HCEC 1CT (cell line): ENCODE data around the gene RBL1.
"Not testable (repeated sequence)": the region's sequence is repeated elsewhere in the genome, so short reads cannot be mapped to it uniquely, and the experiment has no call there.

Experiments
- DNase-seq: peaks from one replicate; pipeline ENCODE4 v3.0.0-alpha.2; 2017

The RBL1 gene, protein sequence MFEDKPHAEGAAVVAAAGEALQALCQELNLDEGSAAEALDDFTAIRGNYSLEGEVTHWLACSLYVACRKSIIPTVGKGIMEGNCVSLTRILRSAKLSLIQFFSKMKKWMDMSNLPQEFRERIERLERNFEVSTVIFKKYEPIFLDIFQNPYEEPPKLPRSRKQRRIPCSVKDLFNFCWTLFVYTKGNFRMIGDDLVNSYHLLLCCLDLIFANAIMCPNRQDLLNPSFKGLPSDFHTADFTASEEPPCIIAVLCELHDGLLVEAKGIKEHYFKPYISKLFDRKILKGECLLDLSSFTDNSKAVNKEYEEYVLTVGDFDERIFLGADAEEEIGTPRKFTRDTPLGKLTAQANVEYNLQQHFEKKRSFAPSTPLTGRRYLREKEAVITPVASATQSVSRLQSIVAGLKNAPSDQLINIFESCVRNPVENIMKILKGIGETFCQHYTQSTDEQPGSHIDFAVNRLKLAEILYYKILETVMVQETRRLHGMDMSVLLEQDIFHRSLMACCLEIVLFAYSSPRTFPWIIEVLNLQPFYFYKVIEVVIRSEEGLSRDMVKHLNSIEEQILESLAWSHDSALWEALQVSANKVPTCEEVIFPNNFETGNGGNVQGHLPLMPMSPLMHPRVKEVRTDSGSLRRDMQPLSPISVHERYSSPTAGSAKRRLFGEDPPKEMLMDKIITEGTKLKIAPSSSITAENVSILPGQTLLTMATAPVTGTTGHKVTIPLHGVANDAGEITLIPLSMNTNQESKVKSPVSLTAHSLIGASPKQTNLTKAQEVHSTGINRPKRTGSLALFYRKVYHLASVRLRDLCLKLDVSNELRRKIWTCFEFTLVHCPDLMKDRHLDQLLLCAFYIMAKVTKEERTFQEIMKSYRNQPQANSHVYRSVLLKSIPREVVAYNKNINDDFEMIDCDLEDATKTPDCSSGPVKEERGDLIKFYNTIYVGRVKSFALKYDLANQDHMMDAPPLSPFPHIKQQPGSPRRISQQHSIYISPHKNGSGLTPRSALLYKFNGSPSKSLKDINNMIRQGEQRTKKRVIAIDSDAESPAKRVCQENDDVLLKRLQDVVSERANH

DNA sequence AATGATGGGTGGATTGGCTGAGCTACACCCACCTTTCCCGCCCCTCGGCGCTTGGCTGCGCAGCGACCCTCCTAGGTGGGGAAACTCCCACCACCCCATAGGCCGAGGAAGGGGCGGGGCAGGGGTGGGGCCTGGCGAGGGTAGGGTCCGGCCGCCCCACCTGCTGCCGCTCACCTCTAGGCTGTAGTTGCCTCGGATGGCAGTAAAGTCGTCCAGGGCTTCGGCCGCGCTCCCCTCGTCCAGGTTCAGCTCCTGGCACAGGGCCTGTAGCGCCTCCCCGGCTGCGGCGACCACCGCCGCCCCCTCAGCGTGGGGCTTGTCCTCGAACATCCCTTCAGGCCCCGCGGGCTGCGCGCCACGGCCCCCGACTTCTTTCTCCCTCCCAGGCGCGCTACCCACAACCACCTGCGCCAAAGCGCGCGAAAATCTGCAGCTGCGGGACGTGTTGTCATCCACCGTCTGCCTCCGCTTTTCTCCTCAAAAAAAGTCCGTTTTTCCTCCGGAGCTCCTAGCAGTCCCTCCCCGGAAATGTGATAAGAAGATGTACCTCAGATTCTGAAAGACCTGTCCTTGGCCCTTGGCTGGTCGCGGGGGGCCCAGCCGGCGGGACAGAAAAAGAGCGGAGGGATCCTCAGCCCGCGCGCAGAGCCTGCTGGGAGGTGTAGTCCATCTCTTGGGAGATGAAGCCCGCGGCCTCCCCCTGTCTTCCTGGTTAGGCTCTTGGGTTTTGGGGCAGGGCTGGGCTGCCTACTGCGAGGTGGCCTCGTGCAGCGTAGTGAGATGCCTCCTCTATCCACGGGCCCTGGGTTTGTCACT lies at the start of gene RBL1:
RBL1 (minus strand) TSS at position 399 of the 816 bp plus-strand sequence; CDS start at position 330, 69 bp downstream.
- DNase-seq, result peak; percentile 83

DNA sequence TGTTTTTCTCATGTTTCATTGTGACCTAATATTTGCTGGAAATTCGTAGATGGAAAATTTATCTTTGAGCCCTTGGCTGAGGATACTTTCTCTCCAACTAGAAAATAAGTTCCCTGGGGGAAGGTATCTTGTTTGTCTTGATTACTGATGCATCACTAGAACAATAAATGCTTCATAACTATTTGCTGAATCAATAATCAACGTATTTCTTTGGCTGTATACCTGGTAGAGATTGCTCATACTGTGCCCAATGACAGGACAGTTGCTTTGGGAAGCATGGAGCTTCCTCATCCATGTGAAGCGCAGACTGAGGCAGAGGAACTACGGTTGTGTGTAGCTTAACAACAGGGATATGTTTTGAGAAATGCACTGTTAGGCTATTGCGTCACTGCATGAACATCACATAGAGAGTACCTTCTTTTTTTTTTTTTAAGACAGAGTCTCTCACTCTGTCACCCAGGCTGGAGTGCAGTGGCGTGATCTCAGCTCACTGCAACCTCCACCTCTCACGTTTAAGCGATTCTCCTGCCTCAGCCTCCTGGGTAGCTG lies 49.1 kb upstream of the RBL1 start:
- no peak for DNase-seq

DNA sequence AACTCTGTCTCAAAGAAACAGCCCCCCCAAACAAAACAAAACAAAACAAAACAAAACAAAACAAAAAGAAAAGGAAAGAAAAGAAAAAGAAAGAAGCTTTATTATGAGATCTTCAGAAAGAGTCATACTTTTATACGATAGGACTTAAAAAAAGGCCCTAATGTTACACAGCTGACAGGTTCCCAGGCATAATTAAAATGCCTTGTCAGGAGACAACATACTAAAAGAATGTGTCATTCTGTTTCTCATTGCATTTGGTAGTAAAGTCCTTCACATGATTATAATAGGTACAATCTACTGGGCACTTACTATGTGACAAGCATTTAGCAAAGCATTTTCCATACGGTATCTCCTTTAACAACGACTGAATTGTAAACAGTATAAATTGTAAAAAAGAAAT lies 46.9 kb upstream of the RBL1 start:
- no peak for DNase-seq

DNA sequence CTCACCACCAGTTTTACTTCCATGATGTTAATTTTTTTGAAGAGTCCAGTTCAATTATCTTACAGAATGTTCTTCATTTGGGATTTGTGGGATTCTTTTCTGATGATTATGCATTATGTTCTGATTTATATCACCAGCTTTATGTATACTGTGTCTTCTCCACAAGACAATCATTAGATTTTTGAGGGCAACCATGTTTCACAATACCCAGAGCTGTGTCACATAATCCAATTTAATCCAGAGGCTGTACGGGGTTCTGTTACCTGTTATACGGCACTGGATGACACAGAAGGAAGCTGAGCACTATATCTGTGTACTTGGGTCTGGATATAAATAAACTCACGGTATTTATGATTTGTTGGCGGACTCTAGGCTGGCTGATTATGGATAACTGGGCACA lies 41.8 kb upstream of the RBL1 start:
- no peak for DNase-seq

DNA sequence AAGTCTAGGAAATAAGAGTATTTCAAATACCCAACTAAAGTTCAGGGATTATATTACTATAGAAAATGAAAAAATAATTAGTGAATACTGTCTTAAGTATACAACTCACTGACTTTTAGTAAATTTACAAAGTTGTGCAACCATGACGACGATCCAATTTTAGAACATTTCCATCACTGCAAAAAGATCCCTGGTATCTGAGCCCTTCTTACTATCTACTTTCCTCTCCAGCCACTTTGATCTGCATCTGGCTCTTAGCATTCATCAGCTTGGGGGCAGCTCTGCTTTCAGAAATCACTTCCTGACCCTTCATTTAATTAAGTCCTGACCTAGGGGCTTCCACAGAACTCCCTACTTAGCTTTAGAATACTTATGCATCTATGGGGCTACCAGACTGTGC lies 38.2 kb upstream of the RBL1 start:
- no peak for DNase-seq

DNA sequence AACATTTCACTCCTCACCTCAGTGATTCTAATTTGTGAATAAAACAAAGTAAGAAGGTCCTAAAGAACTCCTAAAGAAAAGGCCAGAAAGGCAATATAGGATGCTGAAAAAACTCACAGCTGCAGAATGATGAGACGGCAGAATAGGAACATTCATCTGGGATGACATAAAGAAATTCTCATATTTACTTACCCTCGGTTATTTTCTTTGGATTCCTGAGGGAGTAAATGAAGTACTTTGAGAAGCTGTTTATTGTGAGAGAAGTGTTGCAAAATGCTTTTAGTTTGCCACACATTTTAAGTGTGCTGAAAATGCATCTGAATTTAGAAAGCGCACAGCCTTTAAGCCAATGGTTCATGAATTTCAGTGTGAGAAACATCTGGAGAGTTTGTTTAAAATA lies 35.7 kb upstream of the RBL1 start:
- no peak for DNase-seq

DNA sequence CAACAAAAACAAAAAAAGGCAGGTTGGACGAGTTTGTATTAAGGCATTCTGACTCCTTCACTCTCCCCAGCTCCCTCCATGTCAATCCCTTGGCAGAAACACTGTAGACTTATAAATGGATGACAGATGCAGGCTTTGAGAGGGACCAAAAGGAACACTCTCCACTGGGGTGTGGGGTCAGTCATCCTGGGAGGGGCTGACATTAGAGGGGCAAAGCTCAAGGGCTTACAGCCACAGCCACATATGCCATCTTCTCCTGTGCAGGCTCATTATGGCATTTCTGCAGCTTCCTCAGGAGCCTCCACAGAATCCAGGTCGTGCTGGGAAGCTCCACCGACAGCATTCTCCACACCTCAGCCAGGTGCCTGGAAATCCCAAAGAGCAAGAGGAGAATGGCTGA lies 33.0 kb upstream of the RBL1 start:
- DNase-seq, result no peak

DNA sequence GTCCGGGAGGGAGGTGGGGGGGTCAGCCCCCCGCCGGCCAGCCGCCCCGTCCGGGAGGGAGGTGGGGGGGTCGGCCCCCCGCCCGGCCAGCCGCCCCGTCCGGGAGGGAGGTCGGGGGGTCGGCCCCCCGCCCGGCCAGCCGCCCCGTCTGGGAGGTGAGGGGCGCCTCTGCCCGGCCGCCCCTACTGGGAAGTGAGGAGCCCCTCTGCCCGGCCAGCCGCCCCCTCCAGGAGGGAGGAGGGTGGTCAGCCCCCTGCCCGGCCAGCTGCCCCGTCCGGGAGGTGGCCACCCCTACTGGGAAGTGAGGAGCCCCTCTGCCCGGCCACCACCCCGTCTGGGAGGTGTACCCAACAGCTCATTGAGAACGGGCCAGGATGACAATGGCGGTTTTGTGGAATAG lies 30.5 kb upstream of the RBL1 start:
- DNase-seq, result not testable (repeated sequence)

DNA sequence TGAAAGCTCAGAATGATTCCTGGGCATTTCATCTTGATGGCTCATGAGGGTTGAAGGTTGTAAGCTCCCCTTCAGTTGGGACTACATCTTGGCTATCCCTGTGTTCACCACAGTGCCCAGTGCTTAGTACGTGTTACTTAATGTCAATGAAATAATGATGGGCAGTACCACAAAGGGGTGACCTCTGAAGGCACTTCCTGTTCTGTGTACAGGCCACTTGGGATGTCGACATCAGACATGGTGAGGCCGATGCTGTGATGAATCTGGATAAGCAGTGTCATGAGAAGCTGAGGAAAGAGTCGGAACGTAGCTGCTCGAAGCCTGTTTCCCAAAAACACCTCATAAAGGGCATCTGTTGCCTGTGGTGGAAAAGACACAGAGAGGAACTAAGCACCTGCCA lies 27.6 kb upstream of the RBL1 start:
- DNase-seq, result no peak

DNA sequence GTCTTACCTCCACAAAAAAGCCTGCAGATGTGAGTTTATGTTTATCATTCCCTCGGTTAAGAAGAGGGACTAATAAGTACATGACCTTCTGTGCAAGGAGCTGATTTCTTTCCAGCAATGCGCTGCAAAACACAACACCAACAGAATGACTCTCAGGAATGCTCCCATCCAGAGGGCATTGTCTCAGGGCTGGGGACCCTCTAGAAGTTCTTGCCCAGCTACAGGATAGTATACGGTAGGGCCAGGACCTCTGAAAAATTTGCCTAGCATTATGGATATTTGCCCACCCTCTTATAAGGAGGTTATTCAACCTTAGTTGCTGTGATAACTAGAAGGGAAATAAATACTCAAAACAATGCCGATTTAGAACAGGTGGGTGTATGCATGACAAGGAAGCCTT lies 24.7 kb upstream of the RBL1 start:
- no peak for DNase-seq

DNA sequence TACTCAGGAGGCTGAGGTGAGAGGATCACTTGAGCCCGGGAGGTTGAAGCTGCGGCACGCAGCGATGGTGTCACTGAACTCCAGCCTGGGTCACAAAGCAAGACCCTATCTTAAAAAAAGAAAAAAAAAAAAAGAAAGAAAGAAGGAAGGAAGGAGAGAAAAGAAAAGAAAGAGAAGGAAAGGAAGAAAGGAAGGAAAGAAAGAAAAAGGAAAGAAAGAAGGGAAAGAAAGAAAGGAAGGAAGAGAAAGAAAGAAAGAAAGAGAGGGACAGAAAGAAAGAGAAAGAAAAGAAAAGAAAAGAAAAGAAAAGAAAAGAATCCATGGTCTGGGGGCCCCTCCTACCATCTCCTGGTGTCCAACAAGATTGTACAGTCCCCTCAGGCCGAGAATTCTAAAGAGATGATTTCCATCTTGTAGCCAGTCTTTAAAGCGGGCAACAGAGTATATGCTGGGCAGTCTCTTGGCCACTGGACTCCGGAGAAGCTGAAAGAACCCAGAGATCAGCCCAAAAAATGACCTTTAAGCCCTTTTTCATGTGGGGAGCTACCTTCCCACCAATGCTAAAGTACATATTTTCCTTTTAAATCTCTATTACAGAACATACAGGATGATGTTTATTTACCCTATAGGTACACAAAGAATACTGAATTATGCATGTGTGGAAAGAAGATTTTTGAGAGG lies 23.7 kb upstream of the RBL1 start:
- no peak for DNase-seq

DNA sequence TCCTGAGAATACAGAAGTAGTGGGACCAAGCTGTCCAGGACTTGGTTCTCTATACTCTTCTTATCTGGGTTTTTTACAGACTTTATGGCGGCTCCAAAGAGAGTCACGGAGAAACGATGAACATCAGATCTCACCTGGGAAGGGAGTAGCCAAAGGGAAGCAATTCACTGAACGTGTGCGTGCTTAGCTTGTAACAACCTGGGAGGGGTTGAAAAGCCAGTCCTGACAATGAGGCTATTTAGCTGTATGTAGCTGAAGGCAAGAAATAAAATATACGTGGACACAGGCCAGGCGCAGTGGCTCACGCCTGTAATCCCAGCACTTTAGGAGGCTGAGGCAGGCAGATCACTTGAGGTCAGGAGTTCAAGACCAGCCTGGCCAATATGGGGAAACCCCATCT lies 18.2 kb upstream of the RBL1 start:
- DNase-seq, result no peak

DNA sequence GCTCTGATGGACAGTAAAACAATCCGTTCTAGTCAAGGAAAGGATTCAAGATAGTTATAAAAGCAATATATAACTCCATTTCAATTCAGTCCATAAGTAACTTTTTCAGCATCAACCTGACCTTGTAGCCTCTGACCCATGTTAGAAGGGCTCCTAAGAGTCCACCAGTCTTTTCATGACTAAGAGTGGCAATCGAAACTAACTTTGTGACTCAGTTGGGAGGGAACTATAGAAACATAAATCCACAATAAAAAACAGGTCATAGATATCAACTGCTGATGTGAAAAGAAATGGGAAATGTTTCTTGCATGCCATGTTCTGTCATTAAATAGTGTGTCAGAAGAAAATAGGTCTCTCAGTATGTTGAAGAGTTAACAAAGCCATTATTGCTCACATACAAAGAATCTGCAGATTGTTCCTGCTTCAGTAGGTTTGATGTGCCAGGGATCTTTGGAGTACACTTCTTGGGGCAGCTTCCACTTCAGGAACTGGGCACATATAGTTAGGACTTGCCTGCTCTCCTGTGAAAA lies 16.2 kb upstream of the RBL1 start:
- DNase-seq, result no peak

DNA sequence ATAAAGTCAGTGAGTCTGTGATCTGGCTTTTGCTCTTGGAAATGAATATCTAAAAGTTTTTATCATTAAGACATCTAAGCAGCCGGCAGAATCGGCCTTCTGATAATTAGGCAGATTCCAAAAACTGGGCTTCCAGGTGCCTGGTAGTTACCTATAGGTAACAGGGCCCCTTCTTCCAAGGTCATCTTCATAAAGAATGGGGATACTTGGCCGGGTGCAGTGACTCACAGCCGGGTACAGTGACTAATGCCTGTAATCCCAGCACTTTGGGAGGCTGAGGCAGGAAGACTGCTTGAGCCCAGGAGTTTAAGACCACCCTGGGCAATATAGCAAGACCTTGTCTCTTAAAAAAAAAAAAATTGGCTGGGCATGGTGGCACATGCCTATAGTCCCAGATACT lies 12.9 kb upstream of the RBL1 start:
- DNase-seq, result peak; percentile 9

DNA sequence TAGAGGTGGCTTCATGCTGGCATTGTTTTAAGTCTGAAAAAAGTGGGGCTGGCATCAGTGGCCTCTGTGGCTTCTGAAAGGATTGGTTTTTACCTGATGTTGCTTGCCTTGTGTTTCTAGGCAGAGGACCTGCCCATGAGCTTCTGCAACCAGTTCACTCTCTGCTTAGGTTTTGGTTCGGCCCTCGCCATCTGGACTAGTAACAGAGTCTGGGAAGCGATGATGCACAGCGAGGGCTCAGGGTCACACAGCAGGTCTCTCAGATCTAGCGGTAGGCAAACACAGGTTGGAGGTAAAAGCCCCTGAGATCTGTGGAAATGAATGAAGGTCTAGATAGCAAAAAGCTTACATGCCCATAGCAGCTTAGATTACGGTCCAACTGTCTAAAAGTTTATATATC lies 6.8 kb upstream of the RBL1 start:
- DNase-seq, result no peak

DNA sequence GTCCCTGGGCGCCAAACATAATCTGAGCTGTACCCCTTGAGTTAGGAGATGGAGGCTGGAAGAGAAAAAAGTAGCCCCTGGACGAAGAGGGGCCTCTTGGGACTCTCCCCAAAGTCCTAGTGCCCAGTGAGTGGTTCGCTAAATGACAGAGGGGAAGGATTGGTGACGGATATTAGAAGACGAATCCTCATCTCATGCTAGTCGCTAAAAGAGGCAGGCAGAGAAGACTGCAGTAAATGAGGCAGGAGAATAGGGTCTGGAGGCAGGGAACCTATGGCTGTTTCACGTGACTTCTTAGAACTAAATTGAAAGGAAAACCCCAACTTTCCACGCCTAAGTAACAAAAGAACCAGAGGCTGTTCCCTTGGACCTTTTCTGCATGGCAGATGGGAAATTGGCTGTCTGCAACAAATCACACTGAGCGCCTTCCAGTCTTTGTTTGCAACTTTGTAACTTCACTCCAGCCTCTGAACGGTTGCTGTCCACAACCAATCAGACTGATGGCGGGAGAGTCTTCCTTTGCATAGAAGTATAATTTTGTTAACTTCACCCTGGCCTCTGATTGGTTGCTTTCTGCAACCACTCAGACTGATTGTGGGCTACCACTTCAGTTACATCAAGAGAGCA lies 731 bp upstream of the RBL1 start:
- DNase-seq, result no peak

DNA sequence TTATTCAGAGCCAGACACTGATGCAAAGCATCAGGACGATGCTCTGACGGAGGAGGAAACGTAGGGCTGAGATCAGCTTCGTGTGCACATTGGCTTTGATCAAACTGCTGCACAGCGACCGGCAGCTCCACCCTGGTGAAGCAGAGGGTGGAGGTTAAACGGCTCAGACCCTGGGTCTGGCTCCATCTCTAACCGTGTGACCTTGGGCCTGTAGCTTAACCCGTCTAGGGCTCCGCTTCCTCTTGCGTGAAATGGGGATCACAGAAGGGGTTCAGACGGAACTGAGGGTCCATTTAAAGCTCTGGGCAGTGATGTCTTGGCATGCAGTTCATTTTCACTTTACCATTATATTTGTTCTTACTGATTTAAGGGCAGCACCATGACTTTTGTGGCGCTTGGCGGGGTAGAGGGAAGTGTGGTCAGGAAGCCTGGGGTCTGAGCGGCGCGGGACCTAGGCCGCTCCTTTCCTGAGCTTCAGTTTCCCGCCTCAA lies 644 bp downstream of the RBL1 start:
- peak; percentile 13 for DNase-seq

DNA sequence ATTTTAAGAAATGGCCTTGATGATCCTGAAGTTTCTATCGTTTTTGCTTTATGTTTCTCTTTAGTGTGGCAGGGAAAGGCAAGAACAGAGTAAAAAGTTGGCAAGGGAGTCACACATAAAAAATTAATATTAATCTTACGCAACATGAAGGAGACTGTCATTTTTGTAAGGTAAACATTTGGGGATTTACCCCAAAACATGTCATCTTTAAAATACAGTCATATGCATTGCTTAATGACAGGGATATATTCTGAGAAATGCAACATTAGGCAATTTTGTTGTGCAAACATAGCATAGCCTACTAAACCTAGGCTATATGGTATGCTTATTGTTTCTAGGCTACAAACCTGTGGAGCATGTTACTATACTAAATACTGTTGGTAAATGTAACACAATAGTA lies 5.4 kb downstream of the RBL1 start:
- peak; percentile 4 for DNase-seq

DNA sequence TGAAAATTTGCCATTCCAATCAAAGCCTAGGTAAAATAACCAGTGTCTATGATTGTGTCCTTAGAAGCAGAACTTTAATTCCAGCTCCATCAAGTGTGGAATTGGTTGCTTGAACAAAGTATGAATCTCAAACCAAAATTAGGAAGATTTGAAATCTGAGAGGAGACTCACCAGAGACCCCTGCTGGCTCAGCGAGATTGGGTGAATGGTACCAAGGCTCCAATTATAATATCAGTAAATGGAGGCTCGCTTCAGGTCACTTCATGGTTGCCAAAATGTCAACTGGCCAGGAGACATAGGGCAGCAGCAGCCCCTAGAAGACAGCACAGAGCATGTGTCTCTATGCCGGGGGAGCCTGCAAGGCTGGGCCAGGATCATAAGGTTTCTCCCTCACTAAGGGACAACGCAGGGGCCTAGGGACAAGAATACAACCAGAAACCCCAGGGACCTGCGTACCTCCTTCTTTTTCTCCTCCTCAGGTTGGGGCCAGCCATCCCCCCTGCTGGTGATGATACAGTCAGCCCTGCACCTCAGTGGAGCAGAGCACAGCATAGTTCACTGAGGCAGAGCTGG lies 14.0 kb downstream of the RBL1 start:
- no peak for DNase-seq

DNA sequence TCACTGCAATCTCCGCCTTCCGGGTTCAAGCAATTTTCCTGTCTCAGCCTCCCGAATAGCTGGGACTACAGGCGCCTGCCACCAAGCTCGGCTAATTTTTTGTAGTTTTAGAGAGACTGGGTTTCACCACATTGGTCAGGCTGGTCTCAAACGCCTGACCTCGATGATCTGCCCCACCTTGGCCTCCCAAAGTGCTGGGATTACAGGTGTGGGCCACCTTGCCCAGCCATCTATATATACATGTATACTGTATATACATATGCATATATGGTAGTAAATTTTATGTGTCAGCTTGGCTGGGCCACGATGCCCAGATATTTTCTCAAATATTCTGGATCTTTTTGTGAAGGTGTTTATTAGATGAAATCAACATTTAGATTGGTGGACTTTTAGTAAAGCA lies 18.8 kb downstream of the RBL1 start:
- no peak for DNase-seq
